ENCODE measurements around the gene CLCA1.

DNA sequence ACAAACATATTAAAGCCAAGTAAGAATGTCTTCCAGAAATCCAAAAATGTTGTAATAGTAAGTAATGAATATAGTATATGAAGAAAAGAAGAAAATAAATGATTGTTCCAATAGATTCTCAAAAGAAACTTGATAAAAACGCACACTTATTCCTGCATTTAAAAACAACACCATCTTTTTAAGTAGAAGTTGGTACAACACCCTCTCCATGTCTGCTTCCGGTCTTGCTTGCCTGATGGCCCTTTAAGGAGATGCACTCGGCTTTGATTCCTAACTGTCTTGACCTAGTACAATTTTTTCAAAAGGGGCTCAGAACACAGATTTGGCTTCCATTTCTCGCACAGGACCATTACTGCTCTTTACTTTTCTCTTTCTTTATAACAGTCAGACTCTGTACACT, 9.0 kb downstream of the CLCA1 start:
- TF ChIP-seq ZNF274 (IDR thresholded peaks at IDR 0.05; ENCODE audit: low read depth, low read length) (no peak), YY1 (IDR thresholded peaks at IDR 0.05; ENCODE audit: insufficient read depth, insufficient read length) (no peak), SUZ12 (IDR thresholded peaks at IDR 0.05; ENCODE audit: extremely low read depth, insufficient read depth, insufficient read length) (no peak)

All from NT2/D1 (cell line).